Left kidney (tissue), 8 donors: ENCODE results near the gene ZIK1. TPM values are rescaled to one million over a fixed set of nuclear protein-coding genes. Genes with fewer than 3 reads are reported as not detected.

ENCODE experiments used
- DNase-seq: peaks from one replicate; pipeline ENCODE4 v3.0.0-alpha.2; 2013
- long read RNA-seq, 8 donors: transcript quantifications; one replicate each; lab custom pipeline, GENCODE V29; 2026
- polyA plus RNA-seq: library from polyadenylated mRNA; unstranded; fragments of 120-200 nt; gene quantifications from one replicate; pipeline ENCODE4 v1.2.1, GENCODE V29; 2013; ENCODE audit not compliant: insufficient read length

ZIK1 gene
- polyA plus RNA-seq = 24.8 TPM
- long read RNA-seq, donor 1, full-length matches to known transcripts = 3 of 3 reads
- long read RNA-seq, donor 1, partial matches to known transcripts = 0 of 3 reads
- long read RNA-seq, donor 1, other reads (novel, unspliced or antisense) = 0 of 3 reads
- long read RNA-seq, donor 2, full-length matches to known transcripts = 3 of 3 reads
- long read RNA-seq, donor 2, partial matches to known transcripts = 0 of 3 reads
- long read RNA-seq, donor 2, other reads (novel, unspliced or antisense) = 0 of 3 reads
- long read RNA-seq, donor 3, full-length matches to known transcripts = 2 of 2 reads
- long read RNA-seq, donor 3, partial matches to known transcripts = 0 of 2 reads
- long read RNA-seq, donor 3, other reads (novel, unspliced or antisense) = 0 of 2 reads
- long read RNA-seq, donor 4 = 0 reads
- long read RNA-seq, donor 5, full-length matches to known transcripts = 4 of 4 reads
- long read RNA-seq, donor 5, partial matches to known transcripts = 0 of 4 reads
- long read RNA-seq, donor 5, other reads (novel, unspliced or antisense) = 0 of 4 reads
- long read RNA-seq, donor 6, partial matches to known transcripts = 0 of 2 reads
- long read RNA-seq, donor 6, other reads (novel, unspliced or antisense) = 0 of 2 reads
- long read RNA-seq, donor 7, full-length matches to known transcripts = 3 of 3 reads
- long read RNA-seq, donor 7, partial matches to known transcripts = 0 of 3 reads
- long read RNA-seq, donor 7, other reads (novel, unspliced or antisense) = 0 of 3 reads
- long read RNA-seq, donor 8, full-length matches to known transcripts = 3 of 3 reads
- long read RNA-seq, donor 8, partial matches to known transcripts = 0 of 3 reads
- long read RNA-seq, donor 8, other reads (novel, unspliced or antisense) = 0 of 3 reads

DNA sequence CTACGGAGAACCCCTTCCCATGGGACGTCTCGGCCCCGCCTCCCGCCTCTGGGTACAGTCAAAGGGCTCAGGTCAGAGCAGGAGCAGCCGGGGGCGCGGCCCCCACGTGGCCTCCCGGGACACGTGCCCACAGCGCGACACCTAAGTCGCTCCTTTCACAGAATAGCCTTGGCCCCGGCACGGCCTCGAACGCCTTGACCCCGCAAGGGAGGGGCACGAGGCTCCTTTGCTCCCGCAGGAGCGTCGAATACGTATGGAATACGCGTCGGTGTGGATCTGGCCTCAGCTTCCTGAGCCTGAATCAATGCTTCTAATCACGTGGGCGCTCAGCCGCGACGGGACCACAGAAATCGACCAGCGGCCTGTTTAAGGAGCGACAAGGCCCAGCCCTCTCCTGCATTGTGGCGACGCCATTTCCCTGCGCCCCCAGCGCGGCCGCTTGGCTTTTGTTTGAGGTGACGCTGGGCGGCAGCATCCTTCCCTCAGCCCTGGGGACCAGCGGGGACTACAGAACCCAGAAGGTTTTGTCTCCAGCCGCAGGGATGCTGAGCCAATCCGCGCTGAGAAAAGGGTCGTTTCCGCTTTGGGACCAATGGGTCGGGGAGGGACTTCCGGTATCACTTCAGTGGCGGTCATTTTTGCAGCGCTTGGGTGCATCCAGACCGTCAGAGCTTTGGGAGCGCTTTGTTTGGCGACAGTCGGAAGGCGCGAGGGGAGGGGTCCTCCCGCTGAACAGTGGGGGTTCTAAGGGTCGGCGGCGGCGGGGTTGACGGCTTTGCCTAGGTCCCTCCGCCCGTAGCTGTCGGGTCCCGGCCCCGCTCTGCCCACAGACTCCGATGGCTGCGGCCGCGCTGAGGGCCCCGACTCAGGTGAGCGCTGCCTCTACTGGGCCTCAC is at the start of gene ZIK1:
ZIK1 (plus strand) TSS at position 625 of the 896 bp plus-strand sequence; CDS start at position 837, 212 bp downstream.
- DNase-seq = peak; percentile 97

DNA sequence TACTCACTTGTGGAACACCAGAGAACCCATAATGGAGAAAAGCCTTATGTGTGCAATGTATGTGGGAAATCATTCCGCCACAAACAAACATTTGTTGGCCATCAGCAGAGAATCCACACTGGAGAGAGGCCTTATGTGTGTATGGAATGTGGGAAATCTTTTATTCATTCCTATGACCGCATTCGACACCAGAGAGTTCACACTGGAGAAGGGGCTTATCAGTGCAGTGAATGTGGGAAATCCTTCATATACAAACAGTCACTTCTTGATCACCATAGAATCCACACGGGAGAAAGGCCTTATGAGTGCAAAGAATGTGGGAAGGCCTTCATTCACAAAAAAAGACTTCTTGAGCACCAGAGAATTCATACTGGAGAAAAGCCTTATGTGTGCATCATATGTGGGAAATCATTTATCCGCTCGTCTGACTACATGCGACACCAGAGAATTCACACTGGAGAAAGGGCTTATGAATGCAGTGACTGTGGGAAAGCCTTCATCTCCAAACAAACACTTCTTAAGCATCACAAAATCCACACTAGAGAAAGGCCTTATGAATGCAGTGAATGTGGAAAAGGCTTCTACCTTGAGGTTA is 45.9 kb upstream of the ZIK1 start:
- DNase-seq = no peak

DNA sequence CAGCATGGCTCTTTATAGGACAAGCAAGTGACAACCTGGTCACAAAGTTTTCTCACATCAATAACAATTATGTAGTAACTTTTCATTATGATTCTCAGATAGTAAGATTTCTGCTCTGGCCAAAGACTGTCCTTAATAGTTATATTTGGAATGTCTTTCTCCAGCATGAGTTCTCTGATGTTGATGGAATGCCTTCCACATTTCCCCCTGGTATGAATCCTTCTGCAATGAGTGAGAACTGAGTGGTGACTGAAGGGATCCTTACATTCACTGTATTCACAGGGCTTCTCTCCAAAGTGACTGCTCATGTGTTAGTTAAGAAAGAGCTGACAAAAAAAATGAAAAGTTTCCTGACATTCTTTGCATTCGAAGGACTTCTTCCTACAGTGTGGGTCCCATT is 37.4 kb upstream of the ZIK1 start:
- DNase-seq = no peak

DNA sequence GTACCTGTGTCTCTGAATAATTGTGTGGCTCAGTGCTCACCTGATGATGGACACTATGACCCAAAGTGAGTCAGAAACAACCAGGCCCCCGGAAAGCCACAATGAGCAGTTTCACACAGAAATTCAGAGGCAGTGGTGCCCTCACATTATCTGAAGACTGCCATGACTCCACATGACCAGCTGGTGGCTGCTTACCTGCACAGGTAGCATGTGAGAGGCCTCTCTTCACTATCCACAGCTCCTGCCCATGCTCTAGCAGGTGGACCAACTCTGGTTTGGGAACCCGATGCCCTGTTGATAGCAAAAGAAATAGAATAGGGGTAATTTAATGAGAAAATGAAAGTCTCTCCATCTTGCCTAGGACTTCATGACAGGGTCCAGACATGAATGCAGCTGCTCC is 31.5 kb upstream of the ZIK1 start:
- no peak for DNase-seq

DNA sequence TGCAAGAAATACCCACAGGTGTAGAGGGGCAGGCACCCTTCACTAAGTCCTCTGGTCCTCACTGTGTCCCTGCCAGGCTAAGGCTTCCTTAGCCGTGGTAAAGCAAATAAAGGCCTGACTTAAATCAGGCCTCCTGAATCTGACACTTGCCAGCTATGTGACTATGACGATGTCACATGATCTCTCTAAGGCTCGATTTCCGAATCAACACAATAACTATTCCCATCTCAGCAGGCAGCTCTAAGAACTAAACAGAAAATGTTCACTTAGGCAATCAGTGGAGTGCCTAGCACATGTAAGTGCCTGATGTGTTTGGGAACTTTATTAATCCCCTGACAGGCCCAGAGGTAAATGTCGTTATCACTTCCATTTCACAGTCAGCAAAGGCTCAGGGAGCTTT is 26.3 kb upstream of the ZIK1 start:
- no peak for DNase-seq

DNA sequence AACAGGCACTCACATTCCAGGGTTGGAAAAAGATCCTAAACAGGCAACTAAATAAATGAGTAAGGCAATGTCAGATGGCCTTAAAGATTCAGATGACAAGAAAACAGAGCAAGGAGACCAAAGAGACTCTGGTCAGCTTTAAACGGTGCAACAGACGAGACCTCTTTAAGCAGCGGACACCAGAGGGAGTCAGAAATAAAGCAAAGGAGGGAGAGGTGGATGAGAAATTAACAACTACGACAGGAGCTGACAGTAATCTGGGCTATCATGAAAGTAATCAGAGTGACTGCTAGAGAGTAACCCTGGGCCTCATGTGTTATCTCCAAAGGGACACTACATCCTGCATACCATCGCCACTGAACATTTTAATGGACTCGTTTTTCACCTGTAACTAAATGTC is 25.4 kb upstream of the ZIK1 start:
- DNase-seq = no peak

DNA sequence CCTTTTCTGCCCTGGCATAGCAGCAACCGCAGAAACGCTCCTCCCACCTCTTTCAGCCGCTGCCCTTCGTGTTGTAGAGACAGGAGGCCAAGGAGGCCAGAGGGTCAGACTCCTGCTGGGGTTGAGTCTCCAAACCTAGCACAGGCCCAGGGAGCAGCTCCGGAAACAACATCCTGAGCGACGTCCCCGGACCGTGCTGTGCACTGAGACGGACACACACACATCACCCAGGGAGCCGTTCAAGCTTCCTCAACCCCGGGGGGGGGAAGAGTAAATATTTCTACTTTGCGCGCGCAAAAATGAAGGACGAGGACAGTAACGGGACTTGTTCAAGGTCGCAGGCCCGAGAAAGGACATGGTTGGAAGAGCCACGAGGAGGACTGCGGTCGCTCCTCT is 24.9 kb upstream of the ZIK1 start:
- no peak for DNase-seq

DNA sequence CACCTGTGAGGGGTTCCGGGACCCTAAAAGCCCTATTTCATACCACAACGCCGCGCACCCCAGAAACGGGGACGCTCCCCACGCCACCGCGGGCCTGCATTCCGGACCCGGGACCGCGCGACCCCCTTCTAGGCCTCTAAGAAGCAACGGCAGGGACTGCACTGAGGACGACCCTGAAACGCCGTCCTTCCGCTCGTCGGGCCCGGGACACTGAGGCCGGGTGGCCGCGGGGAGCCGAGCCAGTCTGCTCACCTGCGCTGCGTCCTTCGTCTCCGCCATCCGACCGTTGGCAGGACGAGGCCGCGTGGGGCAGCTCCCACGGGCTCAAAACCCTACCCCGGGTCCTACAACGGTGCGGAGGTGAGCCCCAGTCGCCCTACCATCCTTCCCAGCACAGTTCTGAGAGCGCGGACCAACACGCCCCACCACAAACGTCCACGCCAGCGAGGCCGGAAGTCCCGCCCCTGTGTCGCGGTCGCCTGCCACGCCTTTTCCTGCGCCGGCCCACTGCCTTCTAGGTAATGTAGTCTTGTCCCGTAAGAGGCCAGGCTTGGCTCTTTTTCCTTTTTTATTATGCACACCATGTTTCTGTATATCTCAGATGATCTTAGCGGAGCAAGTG is 24.4 kb upstream of the ZIK1 start, which contains the start of gene ZNF550:
ZNF550 (minus strand) TSS at position 460 of the 622 bp plus-strand sequence; CDS start at position 279, 181 bp downstream.
- peak; percentile 87 for DNase-seq

DNA sequence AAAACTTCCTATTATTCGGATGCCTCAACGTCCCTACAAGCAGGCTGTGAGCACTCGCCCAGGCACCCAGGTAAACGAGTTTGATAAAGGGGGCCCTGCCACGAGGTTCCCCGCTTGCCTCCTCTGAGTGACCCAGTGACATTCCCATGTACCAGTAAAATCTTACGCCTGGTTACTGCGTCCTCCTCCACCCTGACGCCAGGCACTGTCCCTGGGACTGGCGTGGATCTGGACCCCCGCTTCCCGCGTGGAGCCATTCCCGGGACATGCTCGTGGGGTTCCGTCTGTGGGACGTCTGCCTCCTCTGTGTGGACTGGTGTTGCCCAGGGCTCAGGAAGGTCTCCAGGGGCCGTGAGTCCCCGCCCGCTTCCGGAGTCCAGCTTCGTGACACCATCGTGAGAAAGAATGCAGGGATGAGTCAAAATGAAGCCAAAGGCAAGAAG is 23.9 kb upstream of the ZIK1 start:
- no peak for DNase-seq

DNA sequence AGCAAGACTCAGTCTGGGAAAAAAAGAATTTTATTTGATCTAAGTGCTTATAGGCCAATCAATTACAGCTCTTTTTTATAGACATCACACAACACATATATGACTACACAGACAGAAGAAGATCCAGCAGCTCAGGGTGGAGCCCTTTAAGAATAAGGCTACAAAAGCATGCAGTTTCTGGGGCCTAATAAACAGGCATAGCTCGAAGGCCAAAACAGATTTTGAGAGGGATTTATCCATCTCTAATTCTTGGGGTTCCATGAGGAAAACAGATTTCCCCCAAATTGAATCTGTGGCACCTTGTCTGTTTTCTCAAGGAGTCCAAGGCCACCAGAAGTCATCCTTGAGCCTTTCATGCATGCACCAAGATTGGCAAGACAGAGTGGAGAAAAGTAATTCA is 20.4 kb upstream of the ZIK1 start:
- no peak for DNase-seq

DNA sequence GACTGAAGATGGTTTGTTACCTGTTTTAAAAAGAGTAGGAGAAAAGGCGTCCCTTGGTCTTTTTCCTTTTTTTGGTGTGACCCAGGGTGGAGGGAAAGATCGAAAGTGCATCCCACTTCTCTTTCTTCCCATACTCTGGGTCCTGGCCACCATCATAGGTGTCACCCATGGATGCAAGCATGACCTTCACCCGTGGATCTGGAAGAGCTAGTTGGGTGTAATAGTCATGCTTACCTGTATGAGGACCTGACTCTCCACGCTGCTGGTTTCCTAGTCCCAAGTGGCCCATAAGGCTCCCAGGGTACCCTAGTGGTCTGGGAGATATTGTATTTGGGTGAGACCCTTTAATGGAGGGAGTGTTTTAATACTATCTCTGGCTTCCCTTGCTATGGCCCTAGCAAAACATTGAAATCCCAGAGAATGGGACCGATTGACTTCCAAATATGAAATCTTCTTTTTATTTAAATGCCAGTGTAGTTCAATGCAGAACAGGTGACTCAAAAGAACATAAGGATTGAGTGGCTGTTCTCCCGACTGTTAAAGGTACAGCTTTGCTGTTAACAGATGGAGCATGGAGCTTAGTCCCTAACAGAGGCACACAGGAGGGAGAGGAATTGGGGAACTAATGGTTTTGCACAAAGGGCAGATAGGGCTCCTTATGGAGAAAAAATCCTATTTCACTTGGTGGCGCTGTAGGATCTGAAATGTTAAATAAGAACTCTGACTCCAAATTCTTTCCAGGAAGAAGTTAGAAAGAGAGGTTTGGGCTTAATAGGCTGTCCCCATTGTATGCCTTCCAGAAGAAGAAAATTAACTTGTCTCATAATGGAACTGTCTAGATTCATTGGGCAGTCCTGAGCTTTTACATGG is 17.3 kb upstream of the ZIK1 start:
- DNase-seq = no peak

DNA sequence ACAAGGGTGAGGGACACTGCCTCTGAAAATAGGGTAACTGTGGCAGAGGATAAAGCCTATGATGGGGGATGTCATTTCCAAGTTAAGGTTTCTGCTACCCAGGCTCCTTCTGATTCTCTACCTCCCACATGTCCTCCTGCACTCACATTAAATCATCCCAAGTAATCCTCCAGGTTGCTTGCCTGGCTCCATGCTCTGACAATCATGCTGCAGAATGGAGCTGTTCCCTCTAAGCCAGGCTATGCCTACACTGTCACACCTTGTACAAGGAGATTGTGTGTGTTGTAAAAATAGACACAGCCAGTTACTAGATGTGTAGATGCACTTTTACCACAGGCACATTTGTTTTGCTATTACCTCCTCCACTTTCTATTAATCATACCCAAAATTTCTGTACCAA is 13.2 kb upstream of the ZIK1 start:
- no peak for DNase-seq

DNA sequence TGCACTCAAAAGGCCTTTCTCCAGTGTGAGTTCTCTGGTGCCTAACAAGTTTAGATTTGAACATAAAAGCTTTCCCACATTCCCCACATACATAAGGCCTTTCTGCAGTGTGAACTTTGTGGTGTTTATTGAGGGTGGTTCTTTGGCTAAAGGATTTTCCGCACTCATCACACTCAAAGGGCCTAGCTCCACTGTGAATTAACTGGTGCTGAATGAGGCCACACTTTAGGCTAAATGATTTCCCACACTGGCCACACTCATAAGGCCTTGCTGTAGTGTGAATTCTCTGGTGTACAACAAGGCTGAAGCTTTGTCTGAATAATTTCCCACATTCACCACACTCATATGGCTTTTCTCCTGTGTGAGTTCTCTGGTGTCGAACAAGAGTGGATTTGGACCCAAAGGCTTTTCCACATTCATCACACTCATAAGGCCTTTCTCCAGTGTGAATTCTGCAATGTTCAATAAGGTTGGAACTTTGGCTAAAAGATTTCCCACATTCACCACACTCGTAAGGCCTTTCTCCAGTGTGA is 11.5 kb upstream of the ZIK1 start:
- no peak for DNase-seq

DNA sequence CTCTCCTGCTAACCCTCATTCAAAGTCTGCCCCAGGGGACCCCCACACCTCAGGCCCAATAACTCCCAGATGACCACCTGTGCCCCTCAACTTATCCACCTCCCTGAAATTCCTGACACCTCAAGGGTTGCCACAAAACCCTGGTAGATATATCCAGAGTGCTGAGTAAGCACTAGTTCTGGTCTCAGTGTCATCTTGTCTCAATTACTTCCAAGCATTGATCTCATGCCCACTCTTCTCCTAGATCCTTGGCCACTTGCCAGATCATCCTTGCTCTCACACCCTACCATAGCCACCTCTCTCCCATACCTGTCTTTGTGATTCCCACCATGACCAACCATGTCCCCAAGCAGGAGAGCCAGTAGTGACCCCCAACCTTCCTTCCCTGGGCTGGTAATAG is 7.3 kb upstream of the ZIK1 start:
- no peak for DNase-seq

DNA sequence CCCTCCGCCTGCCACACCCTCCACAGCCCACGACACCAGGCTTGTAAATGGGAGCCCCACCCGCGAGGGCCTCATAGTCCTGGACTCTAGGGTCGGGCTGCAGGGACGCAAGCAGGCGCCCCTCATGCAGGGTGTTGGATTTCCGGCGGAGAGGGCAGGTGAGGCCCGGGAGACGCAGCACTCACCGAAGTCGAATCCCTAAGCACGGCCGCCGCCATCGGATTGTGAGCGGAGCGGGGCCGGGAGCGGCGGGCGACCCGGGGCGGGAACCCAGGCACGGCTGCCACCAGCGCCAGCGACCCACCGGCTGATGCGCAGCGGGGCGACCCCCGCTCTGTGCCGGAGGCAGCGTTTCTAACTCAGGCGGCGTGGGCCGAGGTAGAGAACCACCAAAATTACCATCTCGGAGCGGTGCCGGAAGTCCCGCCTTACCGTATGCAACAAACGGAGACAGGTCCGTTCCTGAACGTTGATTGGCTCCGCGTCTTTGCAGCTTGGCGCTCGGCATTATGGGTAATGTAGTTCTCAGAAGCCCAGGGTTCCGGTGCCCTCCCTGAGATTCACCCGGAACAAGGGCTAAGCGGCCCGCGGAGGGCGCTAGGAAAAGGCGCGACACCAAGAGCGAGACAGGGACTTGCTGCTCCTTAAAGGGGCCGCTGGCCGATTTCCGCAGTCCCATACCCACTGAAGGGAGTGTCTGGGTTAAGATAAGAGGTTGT is 5.3 kb upstream of the ZIK1 start, which contains the start of gene ZNF416:
ZNF416 (minus strand) TSS at position 425 of the 719 bp plus-strand sequence; CDS start at position 218, 207 bp downstream.
- peak; percentile 99 for DNase-seq

DNA sequence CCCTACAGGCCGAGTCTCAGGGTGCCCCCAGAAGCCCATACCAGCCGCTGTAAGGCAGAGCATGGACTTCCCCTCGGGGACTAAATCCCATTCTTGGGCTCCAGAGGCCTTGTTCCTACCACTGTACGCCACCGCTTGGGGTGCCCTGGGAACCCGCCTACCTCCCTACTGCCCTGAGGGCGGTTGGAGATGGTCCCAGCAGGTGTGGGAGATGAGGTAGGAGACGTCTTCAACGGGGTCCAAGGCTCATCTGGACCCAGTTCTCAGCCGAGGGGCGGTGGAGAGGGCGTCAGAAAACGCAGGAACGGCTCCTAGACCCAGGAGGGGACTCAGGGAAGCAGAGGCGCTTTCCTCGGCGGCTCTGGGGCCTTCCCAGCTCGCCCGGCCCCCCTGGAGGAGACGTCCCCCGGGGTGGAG is 833 bp upstream of the ZIK1 start:
- no peak for DNase-seq

DNA sequence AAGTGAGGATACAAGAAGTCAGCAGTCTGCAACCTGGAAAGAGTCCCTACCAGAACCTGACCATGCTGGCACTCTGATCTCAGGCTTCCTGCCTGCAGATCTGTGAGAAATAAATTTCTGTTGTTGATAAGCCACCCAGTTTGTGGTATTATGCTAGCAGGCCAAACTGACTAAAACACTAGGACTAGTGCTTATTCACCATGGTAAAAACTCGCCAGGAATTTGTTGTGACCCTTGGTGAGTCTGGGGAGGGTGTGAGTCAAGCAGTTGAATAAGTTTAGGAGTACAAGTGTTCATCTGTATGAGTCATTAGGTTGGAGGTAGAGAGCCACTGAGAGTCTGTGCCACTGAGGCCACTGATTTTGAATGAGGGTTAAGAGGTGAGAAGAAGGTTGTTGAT is 3.6 kb downstream of the ZIK1 start:
- DNase-seq = no peak

DNA sequence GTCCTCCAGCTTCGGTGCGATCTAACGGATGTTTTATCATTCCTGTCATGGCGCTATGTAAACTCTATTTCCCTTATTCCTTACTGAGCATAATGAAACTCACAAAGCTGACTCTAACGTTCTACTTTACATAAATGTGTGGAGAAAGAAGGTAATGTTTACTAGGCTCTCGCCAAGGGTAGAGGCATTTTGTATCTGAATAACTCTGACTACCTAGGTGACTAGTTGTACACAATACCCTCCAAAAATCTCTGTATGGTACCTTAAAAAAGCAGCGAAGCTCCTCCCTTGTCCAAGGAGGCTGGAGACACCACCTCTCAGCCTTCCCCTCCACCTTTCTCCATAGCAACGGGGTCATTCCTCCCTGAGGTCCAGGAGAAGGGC is 15.4 kb downstream of the ZIK1 start:
- no peak for DNase-seq
